ENCODE data around the gene NR2F2. TPM values are rescaled to one million over a fixed set of nuclear protein-coding genes. Genes with fewer than 3 reads are reported as not detected.

The NR2F2 gene
- total and polyA plus RNA-seq, 2 of the 13 experiments (the other 11 are each of a cell fraction or from before 2014, with no cell fraction given): 3.5 to 4.7 TPM

DNA sequence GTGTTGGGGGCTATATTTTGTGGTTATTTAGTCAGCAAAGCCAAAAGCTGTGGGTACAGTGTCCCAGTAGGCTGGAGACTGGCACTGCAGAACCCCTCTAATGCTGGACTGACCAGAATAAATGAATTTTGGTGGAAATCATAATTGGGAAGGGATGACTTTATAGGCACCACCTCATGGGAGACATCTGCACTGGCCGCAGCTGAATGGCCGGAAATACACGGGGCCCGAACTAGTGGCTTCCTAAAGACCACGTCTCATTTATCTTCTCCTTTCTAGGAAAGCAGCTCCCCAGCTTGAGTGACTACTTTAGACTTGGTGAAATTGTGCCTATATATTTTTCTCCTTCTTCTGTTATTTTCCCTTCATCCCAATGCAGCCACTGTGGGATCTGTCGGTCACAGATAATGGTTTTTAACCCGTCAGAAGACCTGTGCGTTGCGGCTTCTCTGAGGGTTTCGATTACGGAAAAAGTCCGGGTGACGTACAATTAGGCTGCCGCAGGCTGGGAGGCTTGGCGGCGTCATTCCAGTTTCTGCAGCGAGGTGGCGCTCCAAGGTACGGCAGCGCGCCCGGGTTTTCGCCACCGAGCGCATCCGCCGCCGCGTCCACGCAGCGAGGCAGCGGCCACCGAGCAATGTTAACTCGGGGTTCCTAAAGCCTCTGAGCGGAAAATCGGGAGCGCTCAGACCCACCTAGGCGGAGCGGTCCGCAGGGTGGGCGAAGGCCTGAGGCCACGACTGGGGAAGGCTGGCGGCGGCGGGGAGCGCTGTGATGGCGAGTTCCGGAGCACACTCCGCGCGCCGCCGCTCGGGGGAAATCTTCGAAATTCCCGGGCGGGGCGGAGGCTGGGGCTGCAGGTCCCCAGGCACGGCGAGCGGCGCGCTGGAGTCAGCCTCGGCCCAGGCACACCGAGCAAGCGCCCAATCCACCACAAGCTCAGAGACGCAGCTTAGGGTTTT lies 26.3 kb downstream of the NR2F2 start:
- H3K27ac ChIP-seq (ENCODE audit: extremely low read length, insufficient read depth, low read length): no peak overlapping the region
- DNase-seq (ENCODE audit: low spot score) (peak; percentile 54), FAIRE-seq (peak; percentile 77), ATAC-seq (peak; percentile 78)
- H3K36me3 ChIP-seq (replicated peaks in 1 of 2; ENCODE audit: control insufficient read depth in 1 of 2, insufficient read depth in 2 of 2, low read length in 2 of 2): no peaks in the 10 kb centered on the region
- peak overlapping the region; percentile 36; the same call in 1 of the 2 replicates for H3K9ac ChIP-seq (ENCODE audit: insufficient read depth, low read depth, low read length)
- no peaks in the 10 kb centered on the region for H3K9me3 ChIP-seq (ENCODE audit: low read length)
- no peak overlapping the region for H2AFZ ChIP-seq (ENCODE audit: low read length)
- no peaks in the 10 kb centered on the region for H4K20me1 ChIP-seq (ENCODE audit: insufficient read depth, low read length)
- 0% methylated on average over 24 of the region's 67 CpGs for WGBS (ENCODE audit: low lambda C conversion rate)
- no TSS peak for BruUV-seq (replicated peaks)
- intact Hi-C loops (cut with micrococcal nuclease; ENCODE audit: unreplicated experiment) (loop anchor here (5.0 to 10.0 kb wide), 2 partner anchors 442 to 881 kb away; no protein-coding TSS in a partner anchor), in situ Hi-C loops (cut with HindIII; ENCODE audit: extremely low pct_ligation_motif_present, low pct_unique_long_range_greater_than_20kb) (loop anchor here (25.0 kb wide), 1 partner anchor 1406 kb away; no protein-coding TSS in a partner anchor)
- H3K79me2 ChIP-seq (ENCODE audit: insufficient read depth, low read length): no peaks in the 10 kb centered on the region
- H3K27me3 ChIP-seq (ENCODE audit: control insufficient read depth in 1 of 2, insufficient read depth in 2 of 2, low read length in 2 of 2): no peaks in the 10 kb centered on the region; a peak in 1 of 5 replicates
- peak overlapping the region; percentile 63 to 80 (median 70) for H3K4me3 ChIP-seq (replicated peaks in 1 of 3; ENCODE audit: insufficient read depth in 1 of 3, low read depth in 2 of 3, low read length in 3 of 3)
- POLR2A ChIA-PET: interaction anchor here (1.2 to 4.0 kb wide), 2 partner anchors 20 to 25 kb away, joined by 3 to 23 read pairs; partner anchors contain the start of gene NR2F2
- CTCF ChIA-PET (ENCODE audit: low intra/inter-chr PET ratio, low total read pairs): interaction anchor here (1.7 to 1.8 kb wide), 2 partner anchors 30 to 879 kb away, joined by 5 to 10 read pairs; no protein-coding TSS in a partner anchor
- peaks cover 26% of the 10 kb centered on the region for H3K4me1 ChIP-seq (ENCODE audit: insufficient read depth, low read length)
- peak overlapping the region; percentile 75 for H3K4me2 ChIP-seq (ENCODE audit: low read depth, low read length)
- peak; percentile 29; the same call in 1 of the 2 replicates for TF ChIP-seq ZNF564 (CRISPR knock-in tag; IDR thresholded peaks at IDR 0.05)
- no peak for TF ChIP-seq ATRX (CRISPR knock-in tag; IDR thresholded peaks at IDR 0.05; ENCODE audit: borderline replicate concordance)
- no peak for TF ChIP-seq PPARG (CRISPR knock-in tag; conservative IDR thresholded peaks at IDR 0.05)
- TF ChIP-seq EP300 (IDR thresholded peaks at IDR 0.05; ENCODE audit: low read depth in 2 of 2, low read length in 2 of 2): no peak
- TF ChIP-seq EP300 (CRISPR knock-in tag; IDR thresholded peaks at IDR 0.05; ENCODE audit: borderline replicate concordance): no peak
- no peak for TF ChIP-seq LCORL (IDR thresholded peaks at IDR 0.05)
- peak; percentile 4; the same call in 1 of the 2 replicates for TF ChIP-seq LCORL (CRISPR knock-in tag; IDR thresholded peaks at IDR 0.05)
- TF ChIP-seq NFYC (CRISPR knock-in tag; IDR thresholded peaks at IDR 0.05): no peak
- TF ChIP-seq, protein P1, sequence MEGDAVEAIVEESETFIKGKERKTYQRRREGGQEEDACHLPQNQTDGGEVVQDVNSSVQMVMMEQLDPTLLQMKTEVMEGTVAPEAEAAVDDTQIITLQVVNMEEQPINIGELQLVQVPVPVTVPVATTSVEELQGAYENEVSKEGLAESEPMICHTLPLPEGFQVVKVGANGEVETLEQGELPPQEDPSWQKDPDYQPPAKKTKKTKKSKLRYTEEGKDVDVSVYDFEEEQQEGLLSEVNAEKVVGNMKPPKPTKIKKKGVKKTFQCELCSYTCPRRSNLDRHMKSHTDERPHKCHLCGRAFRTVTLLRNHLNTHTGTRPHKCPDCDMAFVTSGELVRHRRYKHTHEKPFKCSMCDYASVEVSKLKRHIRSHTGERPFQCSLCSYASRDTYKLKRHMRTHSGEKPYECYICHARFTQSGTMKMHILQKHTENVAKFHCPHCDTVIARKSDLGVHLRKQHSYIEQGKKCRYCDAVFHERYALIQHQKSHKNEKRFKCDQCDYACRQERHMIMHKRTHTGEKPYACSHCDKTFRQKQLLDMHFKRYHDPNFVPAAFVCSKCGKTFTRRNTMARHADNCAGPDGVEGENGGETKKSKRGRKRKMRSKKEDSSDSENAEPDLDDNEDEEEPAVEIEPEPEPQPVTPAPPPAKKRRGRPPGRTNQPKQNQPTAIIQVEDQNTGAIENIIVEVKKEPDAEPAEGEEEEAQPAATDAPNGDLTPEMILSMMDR (CRISPR knock-in tag; IDR thresholded peaks at IDR 0.05): peak; percentile 96
- no peak for TF ChIP-seq JUNB (CRISPR knock-in tag; IDR thresholded peaks at IDR 0.05; ENCODE audit: borderline replicate concordance)
- no peak for TF ChIP-seq SOX6 (IDR thresholded peaks at IDR 0.05)
- peak; percentile 57 for TF ChIP-seq SOX6 (CRISPR knock-in tag; IDR thresholded peaks at IDR 0.05)
- TF ChIP-seq, protein P2, sequence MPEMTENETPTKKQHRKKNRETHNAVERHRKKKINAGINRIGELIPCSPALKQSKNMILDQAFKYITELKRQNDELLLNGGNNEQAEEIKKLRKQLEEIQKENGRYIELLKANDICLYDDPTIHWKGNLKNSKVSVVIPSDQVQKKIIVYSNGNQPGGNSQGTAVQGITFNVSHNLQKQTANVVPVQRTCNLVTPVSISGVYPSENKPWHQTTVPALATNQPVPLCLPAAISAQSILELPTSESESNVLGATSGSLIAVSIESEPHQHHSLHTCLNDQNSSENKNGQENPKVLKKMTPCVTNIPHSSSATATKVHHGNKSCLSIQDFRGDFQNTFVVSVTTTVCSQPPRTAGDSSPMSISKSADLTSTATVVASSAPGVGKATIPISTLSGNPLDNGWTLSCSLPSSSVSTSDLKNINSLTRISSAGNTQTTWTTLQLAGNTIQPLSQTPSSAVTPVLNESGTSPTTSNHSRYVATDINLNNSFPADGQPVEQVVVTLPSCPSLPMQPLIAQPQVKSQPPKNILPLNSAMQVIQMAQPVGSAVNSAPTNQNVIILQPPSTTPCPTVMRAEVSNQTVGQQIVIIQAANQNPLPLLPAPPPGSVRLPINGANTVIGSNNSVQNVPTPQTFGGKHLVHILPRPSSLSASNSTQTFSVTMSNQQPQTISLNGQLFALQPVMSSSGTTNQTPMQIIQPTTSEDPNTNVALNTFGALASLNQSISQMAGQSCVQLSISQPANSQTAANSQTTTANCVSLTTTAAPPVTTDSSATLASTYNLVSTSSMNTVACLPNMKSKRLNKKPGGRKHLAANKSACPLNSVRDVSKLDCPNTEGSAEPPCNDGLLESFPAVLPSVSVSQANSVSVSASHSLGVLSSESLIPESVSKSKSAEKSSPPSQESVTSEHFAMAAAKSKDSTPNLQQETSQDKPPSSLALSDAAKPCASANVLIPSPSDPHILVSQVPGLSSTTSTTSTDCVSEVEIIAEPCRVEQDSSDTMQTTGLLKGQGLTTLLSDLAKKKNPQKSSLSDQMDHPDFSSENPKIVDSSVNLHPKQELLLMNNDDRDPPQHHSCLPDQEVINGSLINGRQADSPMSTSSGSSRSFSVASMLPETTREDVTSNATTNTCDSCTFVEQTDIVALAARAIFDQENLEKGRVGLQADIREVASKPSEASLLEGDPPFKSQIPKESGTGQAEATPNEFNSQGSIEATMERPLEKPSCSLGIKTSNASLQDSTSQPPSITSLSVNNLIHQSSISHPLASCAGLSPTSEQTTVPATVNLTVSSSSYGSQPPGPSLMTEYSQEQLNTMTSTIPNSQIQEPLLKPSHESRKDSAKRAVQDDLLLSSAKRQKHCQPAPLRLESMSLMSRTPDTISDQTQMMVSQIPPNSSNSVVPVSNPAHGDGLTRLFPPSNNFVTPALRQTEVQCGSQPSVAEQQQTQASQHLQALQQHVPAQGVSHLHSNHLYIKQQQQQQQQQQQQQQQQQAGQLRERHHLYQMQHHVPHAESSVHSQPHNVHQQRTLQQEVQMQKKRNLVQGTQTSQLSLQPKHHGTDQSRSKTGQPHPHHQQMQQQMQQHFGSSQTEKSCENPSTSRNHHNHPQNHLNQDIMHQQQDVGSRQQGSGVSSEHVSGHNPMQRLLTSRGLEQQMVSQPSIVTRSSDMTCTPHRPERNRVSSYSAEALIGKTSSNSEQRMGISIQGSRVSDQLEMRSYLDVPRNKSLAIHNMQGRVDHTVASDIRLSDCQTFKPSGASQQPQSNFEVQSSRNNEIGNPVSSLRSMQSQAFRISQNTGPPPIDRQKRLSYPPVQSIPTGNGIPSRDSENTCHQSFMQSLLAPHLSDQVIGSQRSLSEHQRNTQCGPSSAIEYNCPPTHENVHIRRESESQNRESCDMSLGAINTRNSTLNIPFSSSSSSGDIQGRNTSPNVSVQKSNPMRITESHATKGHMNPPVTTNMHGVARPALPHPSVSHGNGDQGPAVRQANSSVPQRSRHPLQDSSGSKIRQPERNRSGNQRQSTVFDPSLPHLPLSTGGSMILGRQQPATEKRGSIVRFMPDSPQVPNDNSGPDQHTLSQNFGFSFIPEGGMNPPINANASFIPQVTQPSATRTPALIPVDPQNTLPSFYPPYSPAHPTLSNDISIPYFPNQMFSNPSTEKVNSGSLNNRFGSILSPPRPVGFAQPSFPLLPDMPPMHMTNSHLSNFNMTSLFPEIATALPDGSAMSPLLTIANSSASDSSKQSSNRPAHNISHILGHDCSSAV (CRISPR knock-in tag; IDR thresholded peaks at IDR 0.05; ENCODE audit: borderline replicate concordance): no peak
